Stimulated activated CD4-positive, alpha-beta T cell treated with anti-CD3 and anti-CD28 coated beads, Interleukin-1b, Interleukin-23, amount 100 ng/mL, for 48 hours (primary cell): Measurements from ENCODE around the gene LDLRAD3.

Source experiments
- DNase-seq: peaks from one replicate; pipeline ENCODE4 v3.0.0-alpha.2; 2020

The LDLRAD3 gene

DNA sequence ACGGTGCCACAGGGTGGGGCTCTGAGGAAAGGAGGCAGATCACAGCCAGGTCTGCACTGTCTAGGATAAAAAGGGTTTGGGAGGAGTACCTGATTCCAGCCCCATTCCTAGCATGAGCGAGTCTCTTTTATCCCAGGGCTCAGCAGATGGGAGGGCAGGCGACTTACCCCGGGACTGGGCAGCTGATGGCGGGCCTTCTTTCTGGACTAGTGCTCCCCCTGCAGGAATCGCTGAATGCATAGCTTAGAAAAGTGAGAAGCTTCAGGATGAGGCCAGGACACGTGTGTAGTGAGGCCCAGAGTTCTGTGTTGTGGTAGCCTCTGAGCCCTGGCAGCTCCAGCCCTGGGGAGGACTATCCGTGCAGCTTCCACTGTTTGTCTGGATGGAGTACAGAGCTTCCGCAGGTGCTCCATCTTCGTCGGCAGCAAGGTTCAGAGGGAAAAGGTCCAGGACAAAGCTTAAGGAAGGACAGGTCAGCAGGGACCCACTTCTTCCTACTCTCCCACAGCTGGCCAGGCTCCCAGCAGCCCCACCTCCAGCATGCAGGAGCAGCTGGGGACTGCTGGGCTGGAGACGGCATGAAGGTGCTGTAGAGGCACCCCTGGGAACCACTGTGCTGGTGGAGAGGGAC lies 315.0 kb downstream of the LDLRAD3 start:
- DNase-seq = peak; percentile 16

DNA sequence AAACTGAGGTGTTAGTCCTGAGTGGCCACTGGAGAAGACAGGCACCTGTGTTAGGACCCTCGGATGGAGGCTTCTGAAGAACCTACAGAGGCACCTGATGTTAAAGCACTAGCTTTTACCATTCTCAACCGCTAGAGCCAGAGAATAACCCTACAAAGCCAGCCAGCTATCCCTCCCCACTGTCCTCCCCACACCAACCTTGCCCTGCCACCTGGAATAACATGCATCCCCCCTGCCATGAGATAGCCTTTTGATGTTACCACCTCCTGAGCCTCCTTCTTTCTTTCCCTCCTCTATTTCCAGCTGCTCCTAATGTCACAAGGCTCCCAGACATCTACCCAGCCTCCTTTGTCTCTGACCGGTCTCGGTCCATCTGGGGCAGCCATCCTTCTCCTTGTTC lies 317.2 kb downstream of the LDLRAD3 start:
- DNase-seq = no peak

DNA sequence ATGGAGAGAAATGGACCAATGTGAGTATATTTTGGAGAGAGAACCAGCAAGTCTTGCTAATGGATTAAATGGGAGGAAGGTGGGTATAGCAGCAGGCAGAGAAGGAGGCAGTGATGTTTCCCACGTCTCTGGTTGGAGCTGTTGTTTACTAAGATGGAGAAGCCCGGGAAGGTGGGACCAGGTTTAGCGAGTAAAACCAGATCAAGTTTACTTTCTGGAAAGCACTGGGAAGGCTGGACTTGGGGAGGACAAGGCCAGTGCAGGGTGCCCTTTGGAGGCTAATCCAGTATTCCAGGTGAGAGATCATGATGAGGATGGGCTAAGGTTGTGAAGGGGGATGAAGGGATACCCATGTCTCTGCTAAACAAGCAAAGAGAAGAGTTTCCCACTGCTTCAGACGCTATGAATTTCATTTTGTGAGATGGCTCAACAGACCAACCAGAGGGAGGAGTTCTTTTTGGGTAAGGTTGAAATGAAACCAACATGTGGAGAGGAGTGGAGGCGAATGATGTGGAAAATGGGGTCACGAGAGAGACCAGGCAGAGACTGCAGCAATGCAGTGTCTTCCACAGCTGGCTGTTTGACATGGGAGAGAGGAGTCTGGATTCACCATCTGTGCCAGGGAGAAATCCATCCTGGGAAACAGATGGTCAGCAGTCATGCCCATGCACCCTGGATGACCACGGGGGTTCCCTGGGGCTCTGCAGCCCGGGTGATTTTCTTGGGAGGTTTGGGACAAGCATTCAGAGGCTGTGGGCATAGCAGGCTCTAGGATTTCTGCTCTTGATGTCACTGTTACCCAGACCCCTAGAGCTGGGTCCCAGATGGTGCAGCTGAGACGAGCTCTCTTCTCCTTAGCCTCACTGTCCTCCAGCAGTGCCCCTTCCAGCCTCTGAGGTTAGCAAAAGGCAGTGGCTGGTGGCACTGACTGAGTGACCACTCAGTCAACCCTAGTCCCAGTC lies 320.4 kb downstream of the LDLRAD3 start:
- DNase-seq = no peak

DNA sequence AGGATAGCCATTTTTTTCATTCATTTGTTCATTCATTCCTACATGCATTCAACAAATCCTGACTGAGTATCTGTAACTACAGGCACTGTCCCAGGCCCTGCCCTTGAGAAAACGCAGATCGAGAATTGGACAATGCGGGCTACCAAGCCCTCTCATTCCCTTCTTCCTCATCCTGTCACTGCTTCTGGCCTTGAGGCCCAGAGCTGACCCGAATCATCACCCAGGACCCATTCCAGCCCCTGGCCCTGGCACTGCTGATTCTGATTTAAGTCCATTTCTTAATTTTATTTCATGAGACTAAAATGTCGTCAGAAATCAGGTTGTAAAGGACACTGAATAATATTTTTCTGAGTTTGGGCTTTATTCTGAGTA lies 321.1 kb downstream of the LDLRAD3 start:
- no peak for DNase-seq

DNA sequence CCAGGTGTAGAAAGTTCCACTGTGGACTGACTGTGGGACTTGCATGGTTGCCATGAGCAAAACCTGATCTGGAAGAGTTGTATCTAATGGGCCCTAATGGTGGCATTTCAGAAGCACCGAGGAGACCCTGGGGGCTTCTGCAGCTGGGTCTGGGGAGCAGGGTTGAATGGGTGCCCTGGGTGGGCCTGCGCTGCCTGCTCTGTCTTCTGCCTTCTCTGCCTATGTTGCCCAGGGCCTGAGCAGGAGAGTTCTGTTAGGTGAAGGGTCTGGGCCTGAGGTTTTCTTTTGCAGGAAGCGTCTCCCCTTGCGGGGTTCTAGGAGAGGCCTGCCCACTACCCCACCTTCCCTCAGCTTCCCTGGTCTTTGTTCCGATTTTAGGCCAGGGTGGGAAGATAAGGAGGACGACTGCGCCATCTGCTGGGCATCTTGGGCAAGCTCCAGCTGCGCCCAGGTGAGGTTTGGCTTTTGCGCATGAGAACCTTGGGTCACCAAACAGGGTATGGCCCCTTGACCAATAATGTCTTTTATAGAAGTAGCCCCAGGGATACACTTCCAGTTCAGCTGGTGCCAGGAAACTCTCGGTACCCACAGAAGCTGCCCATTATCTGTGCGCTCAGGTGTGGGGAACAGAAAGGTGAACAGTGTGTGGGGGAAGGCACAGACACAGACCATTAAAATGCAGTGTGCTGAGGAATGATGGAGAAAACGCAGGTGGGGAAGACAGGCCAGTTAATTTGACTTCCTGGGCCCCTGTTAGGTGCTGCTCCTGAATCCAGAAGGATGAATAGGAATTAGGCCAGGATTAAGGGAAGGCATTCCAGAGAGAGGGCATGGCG lies 322.1 kb downstream of the LDLRAD3 start:
- DNase-seq = peak; percentile 51

DNA sequence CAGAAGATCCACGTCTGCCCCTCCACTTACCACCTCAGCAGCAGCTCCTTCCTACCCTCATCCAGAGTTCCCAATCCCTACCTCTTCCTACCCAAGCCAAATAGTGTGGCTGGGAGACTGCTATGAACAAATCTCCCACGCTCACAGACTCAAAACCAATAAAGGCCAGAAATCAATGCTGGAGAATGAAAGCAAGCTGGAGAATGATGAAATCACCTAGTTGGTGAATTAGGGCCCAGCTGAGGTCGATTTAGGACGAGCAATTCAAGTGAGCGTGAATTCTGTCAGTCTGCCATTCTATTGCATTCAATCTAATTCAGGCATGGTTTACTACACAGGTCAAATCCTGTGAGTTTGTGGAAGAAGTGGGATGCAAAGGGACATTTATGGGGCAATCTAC lies 322.9 kb downstream of the LDLRAD3 start:
- no peak for DNase-seq

DNA sequence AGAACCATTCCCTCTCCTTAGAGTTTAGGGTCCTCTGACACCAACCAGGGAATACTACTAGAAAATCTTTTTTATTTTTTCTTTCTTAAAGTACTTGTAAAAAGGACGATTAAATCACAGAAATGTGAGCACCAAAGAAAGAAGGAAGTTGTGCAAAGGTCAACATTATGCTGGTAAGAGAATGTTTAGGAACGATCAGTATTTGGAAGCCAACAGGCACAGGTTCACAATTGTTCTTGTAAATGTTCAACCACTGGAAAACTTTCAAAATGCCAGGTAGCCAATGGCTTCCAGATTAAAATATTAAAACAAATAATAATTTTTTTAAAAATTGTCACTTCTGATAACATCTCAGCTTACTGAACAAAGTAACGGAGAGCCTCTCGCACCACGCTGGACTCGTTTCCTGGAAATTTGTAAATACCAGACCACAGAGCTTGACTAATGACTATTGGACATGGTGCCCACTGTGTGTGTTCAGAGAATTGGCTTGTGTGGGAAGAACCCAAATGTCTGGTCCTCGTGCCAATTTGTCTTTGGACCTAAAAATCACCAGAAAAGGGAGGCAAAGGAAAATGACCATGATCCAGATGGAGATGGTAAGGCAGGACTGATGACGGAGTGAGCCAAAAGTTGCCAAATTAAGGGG lies 324.6 kb downstream of the LDLRAD3 start:
- DNase-seq = no peak

DNA sequence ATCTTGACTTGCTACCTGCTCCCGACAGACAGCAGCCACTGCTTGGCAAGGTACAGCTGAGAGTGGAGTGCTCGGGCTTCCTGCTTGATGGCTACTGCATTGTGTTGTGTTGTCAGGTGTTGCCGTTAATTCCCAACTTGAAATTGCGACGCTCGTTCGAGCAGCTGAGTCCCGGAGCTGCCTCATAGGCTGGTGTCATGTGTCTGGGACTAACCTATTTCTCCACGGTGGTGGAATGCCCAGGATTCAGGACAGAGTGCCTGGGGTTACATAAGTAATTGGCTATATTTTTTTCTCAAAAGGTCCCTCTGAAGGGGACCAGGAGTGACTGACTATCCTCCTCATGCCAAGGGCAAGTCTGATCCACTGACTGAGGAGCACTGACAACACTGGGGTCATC lies 326.8 kb downstream of the LDLRAD3 start:
- DNase-seq = no peak

DNA sequence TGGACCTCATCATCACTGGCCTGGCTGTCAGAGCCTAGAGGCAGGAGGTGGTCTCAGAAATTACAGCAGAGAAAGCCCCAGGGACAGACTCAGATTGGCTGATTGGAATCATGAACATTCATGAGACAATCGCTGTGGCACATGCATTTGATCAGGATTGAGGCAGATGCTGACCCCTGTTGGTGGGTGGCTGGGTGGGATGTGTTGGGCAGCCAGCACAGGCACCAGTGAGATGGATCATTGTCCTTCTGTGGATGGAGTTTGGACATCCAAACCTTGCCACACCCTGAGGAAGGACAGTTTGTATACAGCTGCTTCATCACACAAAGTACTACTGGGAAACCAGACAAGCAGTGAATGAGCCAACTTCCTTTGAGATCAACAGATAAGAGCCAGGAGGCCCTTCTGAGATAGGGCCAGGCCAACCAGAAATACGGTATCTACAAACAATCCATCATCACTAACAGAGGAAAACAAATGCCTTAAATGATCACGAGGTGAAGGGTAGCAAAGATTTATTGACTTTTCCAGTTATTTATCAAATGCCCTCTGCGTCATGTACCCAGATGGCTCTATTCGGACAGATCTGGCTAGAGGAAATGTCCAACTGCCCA lies 328.0 kb downstream of the LDLRAD3 start:
- no peak for DNase-seq

DNA sequence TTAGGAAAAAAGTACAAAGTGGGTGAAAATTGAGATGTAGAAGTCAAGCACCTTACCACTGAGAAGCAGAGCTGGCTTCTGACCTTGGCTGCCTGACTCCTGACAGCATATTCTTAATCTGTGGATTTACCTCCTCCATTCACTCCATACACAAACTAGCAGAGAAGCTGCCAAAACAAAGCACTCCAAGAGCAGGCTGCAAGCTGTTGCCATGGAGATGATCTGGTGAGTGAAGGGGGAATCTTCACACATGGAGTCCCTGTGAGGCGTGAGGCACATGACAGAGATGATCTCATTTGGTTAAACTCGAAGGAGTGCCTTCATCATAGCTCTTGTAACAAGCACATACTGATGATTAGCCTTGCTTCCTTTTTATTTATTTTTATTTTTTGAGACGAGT lies 329.2 kb downstream of the LDLRAD3 start:
- no peak for DNase-seq

DNA sequence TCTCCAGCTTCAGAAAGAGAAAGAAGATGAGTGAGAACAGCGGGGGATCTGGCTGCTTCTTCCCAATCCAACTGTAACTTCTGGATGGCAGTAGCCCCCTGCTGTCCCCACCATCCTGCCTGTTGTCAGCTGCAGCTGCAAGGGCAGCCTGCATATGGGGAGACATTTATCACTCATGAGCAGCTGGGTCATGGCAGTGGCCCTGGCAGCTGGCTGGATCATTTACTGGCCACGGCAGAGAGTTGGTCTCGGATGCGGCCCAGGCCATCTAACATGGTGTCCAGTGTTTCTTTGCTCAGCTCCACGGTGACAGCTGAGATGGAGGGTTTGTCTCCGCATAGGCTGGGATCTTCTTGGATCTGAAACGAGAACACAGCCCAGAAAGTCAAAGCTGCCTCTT lies 330.6 kb downstream of the LDLRAD3 start:
- DNase-seq = no peak

DNA sequence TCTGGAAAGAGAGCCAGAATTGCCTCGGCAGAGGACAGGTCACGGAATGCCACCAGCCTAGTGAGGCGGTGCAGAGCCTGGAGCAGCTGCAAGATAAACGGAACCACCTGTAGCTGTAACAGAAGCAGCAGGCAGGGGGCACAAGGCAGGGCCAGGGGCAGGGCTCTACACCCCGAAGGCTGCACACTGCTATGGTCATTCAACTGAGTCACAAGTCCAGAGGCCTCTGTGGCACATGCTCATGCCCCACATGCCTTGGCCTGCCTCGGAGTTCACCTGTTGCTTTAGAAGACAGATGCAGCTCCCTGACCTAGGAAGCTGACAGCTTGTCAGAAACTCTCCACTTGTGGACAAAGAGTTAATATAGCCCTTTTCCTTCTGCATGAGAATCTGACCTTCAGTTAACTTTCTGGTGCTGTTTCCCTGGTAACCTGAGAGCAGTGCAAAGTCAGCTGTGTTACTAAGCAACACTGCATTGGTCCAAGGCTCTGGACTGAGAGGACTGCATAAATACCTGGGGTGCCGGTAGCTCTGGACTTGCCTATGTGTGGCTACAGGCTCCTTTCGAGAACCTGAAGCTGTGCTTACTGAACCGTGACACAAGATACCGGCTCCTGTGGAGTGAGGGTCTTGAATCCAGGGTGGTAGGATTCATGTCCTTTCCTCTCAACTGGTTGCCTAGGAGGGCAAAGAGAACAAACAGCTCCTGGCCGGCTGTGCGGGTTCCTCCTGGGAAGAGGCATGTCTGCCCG lies 334.8 kb downstream of the LDLRAD3 start:
- DNase-seq = no peak

DNA sequence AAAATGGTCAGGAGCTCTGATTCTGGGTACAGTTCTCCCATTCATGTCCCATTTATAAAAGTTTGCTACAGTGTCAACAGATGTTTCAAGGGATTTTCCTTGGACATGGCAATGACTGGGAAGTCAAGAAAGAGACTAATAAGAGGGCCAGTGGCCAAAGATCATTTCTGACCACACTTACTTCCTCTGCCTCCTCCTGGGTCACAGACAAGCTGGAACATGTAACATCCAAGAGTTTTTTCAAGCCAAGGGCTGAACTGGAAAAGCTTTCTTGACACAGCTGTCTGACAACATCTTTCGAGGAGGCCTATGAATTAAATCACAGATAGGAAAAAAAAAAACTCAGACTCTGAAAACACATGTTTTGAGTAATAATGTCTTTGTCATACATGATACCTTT lies 336.7 kb downstream of the LDLRAD3 start:
- DNase-seq = no peak
